ENCODE data around the gene C17orf78. TPM values are rescaled to one million over a fixed set of nuclear protein-coding genes. Genes with fewer than 3 reads are reported as not detected.
"Not testable (repeated sequence)": the region's sequence is repeated elsewhere in the genome, so short reads cannot be mapped to it uniquely, and the experiment has no call there.

The C17orf78 gene
- total RNA-seq, 2 donors from 2014 or later, result not detected

- no peak overlapping the region for H3K27ac ChIP-seq
- H3K4me3 ChIP-seq, result no peak overlapping the region
- no peak for TF ChIP-seq CTCF (IDR thresholded peaks at IDR 0.05)
- DNase-seq (ENCODE audit: low spot score) (no peak), ATAC-seq (ENCODE audit: insufficient number of reproducible peaks, low FRiP score, low read depth) (no peak)
- H3K4me1 ChIP-seq (ENCODE audit: control insufficient read depth in 1 of 2, low read depth in 2 of 2), result peaks cover 0 to 22% of the 10 kb centered on the region in 2 donors
- peaks cover 15% of the 10 kb centered on the region for H3K36me3 ChIP-seq
- H3K9me3 ChIP-seq, result no peaks in the 10 kb centered on the region
- no peaks in the 10 kb centered on the region for H3K27me3 ChIP-seq (replicated peaks; ENCODE audit: insufficient read depth)
Observed at GRCh38 chr17:37432671-37433070, 56.9 kb downstream of the C17orf78 start.

DNA sequence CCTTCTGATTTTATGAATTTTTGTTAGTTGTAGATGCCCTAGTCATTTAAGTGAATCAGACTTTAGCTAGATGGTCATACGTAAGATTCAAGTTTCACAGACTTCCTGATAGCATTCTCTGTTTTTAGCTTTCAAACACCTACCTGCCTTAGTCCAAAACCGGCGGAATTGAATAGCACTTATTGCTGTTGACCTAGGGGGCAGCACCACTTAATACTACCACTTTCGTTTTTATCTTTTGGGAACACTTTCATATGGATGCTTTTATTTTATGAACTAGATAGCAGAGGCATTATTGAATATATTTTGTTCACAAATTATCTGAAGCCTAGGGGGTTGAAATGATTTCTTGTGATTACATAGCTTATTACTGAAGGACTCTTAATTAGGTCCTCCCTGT is 62.4 kb downstream of the C17orf78 start:
- H3K27ac ChIP-seq, result no peak overlapping the region
- DNase-seq (ENCODE audit: low spot score) (no peak), ATAC-seq (ENCODE audit: insufficient number of reproducible peaks, low FRiP score, low read depth) (no peak)
- H3K4me1 ChIP-seq (ENCODE audit: control insufficient read depth in 1 of 2, low read depth in 2 of 2), result no peaks in the 10 kb centered on the region
- H3K9me3 ChIP-seq, result no peaks in the 10 kb centered on the region
- TF ChIP-seq CTCF (IDR thresholded peaks at IDR 0.05), result no peak
- no peaks in the 10 kb centered on the region for H3K27me3 ChIP-seq (replicated peaks; ENCODE audit: insufficient read depth)
- H3K4me3 ChIP-seq, result no peak overlapping the region
- H3K36me3 ChIP-seq, result peaks cover 23% of the 10 kb centered on the region

- TF ChIP-seq CTCF (IDR thresholded peaks at IDR 0.05), result no peak
- Histone ChIP-seq H3K36me3 (peaks cover 28% of the 10 kb centered on the region), H3K27ac (no peak overlapping the region), H3K27me3 (replicated peaks; ENCODE audit: insufficient read depth) (no peaks in the 10 kb centered on the region), H3K9me3 (no peaks in the 10 kb centered on the region), H3K4me1 (ENCODE audit: control insufficient read depth in 1 of 2, low read depth in 2 of 2) (no peaks in the 10 kb centered on the region), H3K4me3 (no peak overlapping the region)
- DNase-seq (ENCODE audit: low spot score) (no peak), ATAC-seq (ENCODE audit: insufficient number of reproducible peaks, low FRiP score, low read depth) (no peak)
Observed at GRCh38 chr17:37440424-37440823, 64.6 kb downstream of the C17orf78 start.

- H3K27ac ChIP-seq; ATAC-seq (ENCODE audit: insufficient number of reproducible peaks, low FRiP score, low read depth); DNase-seq (ENCODE audit: low spot score); H3K4me3 ChIP-seq; H3K9me3 ChIP-seq; H3K4me1 ChIP-seq (ENCODE audit: control insufficient read depth in 1 of 2, low read depth in 2 of 2); H3K27me3 ChIP-seq (replicated peaks; ENCODE audit: insufficient read depth): not testable (repeated sequence)
- H3K36me3 ChIP-seq, result peaks cover 30% of the 10 kb centered on the region
Observed at GRCh38 chr17:37441369-37442014, 65.7 kb downstream of the C17orf78 start.

Other genes starting within 250 kb of the C17orf78 start
- gene ACACA, start 30.9 kb downstream of the C17orf78 start, total RNA-seq, result 10 to 100 TPM; 20.7 to 34.0 TPM
- gene TADA2A, start 30.9 kb downstream of the C17orf78 start, total RNA-seq, result 10 to 100 TPM in 1 of 2 donors, 1 to 10 TPM in 1; 8.1 to 14.7 TPM
- 10 to 100 TPM; 18.1 to 22.2 TPM for gene DUSP14, start 113.9 kb downstream of the C17orf78 start, total RNA-seq
- 10 to 100 TPM; 23.6 to 28.6 TPM for gene SYNRG, start 233.4 kb downstream of the C17orf78 start, total RNA-seq